CD4-positive, alpha-beta memory T cell (primary cell): ENCODE data around the gene CBFB. TPM values are rescaled to one million over a fixed set of nuclear protein-coding genes. Genes with fewer than 3 reads are reported as not detected.

ENCODE experiments used
- CTCF ChIA-PET: fragments of 350-600 bp; sonication (Branson Sonifier 250); formaldehyde crosslinking; loops from one replicate; lab custom pipeline; 2021; ENCODE audit warnings: inconsistent platforms; ENCODE audit not compliant: partially characterized antibody; lab: Charles Lee
- POLR2A ChIA-PET: fragments of 350-600 bp; sonication (Branson Sonifier 250); formaldehyde crosslinking; loops from one replicate; lab custom pipeline; 2021; ENCODE audit not compliant: partially characterized antibody; lab: Charles Lee
- DNase-seq, 5 donors: peaks; one replicate each; pipeline versions ENCODE4 v3.0.0 to v3.0.0-alpha.2; 2020 to 2022; ENCODE audit warnings: mixed read lengths in 1 of 5
- H3K27ac ChIP-seq: one replicate; pipeline ENCODE4 v1.7.0; 2013; ENCODE audit warnings: low read depth, low read length
- H3K27me3 ChIP-seq: 2 replicates; pipeline ENCODE4 v1.7.0; 2013; ENCODE audit warnings: mild to moderate bottlenecking, low read length, moderate library complexity; ENCODE audit not compliant: insufficient read depth
- H3K36me3 ChIP-seq: 2 replicates; pipeline ENCODE4 v1.7.0; 2013; ENCODE audit warnings: mild to moderate bottlenecking, low read length, moderate library complexity; ENCODE audit not compliant: insufficient read depth
- H3K4me1 ChIP-seq: 2 replicates; pipeline ENCODE4 v1.7.0; 2013; ENCODE audit warnings: mild to moderate bottlenecking, low read length, moderate library complexity; ENCODE audit not compliant: insufficient read depth
- H3K4me3 ChIP-seq, 2 donors: one replicate each; pipeline ENCODE4 v1.7.0; 2013; ENCODE audit warnings: low read length in 2 of 2, mild to moderate bottlenecking in 1 of 2
- H3K9me3 ChIP-seq, 2 donors: one replicate each; pipeline ENCODE4 v1.7.0; 2013; ENCODE audit warnings: low read length in 2 of 2, control low read depth in 1 of 2; ENCODE audit not compliant: control insufficient read depth in 1 of 2
- H3K27ac Mint-ChIP-seq, 7 donors: one replicate each; pipeline ENCODE4 v1.8.0; 2020 to 2021; ENCODE audit warnings: mixed read lengths in 7 of 7, mild to moderate bottlenecking in 6 of 7, inconsistent platforms in 3 of 7, moderate library complexity in 3 of 7
- H3K27me3 Mint-ChIP-seq, 2 donors: one replicate each; pipeline ENCODE4 v1.8.0; 2020 to 2021; ENCODE audit warnings: mixed read lengths in 2 of 2
- H3K36me3 Mint-ChIP-seq, 2 donors: one replicate each; pipeline ENCODE4 v1.8.0; 2020 to 2021; ENCODE audit warnings: mixed read lengths in 2 of 2, inconsistent platforms in 1 of 2, mild to moderate bottlenecking in 1 of 2
- H3K4me1 Mint-ChIP-seq, 4 donors: one replicate each; pipeline ENCODE4 v1.8.0; 2020 to 2021; ENCODE audit warnings: mixed read lengths in 4 of 4, mild to moderate bottlenecking in 1 of 4
- H3K4me3 Mint-ChIP-seq, 8 donors: one replicate each; pipeline ENCODE4 v1.8.0; 2020 to 2021; ENCODE audit warnings: mixed read lengths in 8 of 8, mild to moderate bottlenecking in 7 of 8, moderate library complexity in 6 of 8, inconsistent platforms in 3 of 8
- H3K9me3 Mint-ChIP-seq, 8 donors: one replicate each; pipeline ENCODE4 v1.8.0; 2020 to 2021; ENCODE audit warnings: mixed read lengths in 8 of 8, mild to moderate bottlenecking in 5 of 8, inconsistent platforms in 3 of 8, moderate library complexity in 1 of 8
- intact Hi-C: fragments of 100-400 bp; cut with micrococcal nuclease; formaldehyde crosslinking; loops from one replicate; pipeline ENCODE4 v1.15.1; 2023
- polyA plus RNA-seq, 2 donors: library from polyadenylated mRNA; unstranded; fragments of 300-500 nt; fragmentation: Illumina TruSeq; gene quantifications; one replicate each; pipeline ENCODE4 v1.2.3, GENCODE V29; 2021
- total RNA-seq, 2 experiments: library from RNA; stranded (reverse); gene quantifications; one replicate each; pipeline ENCODE4 v1.2.3, GENCODE V29; 2021

Gene CBFB
- total and polyA plus RNA-seq, 4 experiments from 2014 or later = 102 to 112 (median 110) TPM

DNA sequence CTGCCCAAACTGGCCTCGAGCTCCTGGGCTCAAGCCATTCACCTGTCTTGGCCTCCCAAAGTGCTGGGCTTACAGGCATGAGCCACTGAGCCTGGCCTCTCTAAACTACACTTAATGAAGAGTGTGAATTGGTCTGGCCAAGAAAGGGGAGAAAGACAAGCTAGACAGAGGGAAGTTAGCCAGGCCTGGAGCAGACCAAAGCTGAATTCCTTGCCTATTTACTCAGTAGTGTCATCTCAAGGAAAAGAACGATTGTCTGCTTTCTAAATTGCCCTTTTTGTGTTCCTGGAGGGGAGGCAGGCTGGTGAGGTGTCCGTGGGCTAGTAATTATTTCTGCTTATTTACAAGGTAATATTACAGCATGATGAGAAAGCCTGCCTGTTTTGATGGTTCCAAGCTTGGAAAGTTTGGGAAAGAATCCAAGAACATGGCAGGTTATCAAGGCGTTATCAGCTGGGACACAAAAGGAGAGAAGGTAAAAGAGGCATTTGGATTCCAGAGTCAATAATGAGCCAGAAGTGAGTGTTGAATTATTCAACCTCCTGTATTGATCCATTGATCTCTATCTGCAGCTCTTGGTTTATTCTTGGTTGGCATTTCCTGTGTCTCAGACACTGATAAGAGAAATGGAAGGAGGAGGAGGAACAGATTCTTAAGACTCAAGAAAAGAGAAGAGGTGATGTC is 6.3 kb upstream of the CBFB start:
- Mint-ChIP-seq H3K27me3 (no peaks in the 10 kb centered on the region), H3K4me3 (no peak overlapping the region), H3K9me3 (no peaks in the 10 kb centered on the region), H3K4me1 (peaks cover 4 to 11% (median 4%) of the 10 kb centered on the region in 4 donors), H3K36me3 (no peaks in the 10 kb centered on the region), H3K27ac (no peak overlapping the region)
- Histone ChIP-seq H3K27ac (no peak overlapping the region), H3K9me3 (no peaks in the 10 kb centered on the region), H3K4me1 (no peaks in the 10 kb centered on the region), H3K36me3 (no peaks in the 10 kb centered on the region), H3K4me3 (no peak overlapping the region), H3K27me3 (no peaks in the 10 kb centered on the region)
- ChIA-PET POLR2A (interaction anchor here (1.3 kb wide), 1 partner anchor 9 kb away, joined by 8 read pairs; no protein-coding TSS in a partner anchor), CTCF (interaction anchor here (1.1 to 1.7 kb wide), 3 partner anchors 11 to 133 kb away, joined by 3 to 4 read pairs (median 4); no protein-coding TSS in a partner anchor)
- DNase-seq = no peak
- intact Hi-C loops = no loop called here

- no peak for DNase-seq
- POLR2A ChIA-PET = interaction anchor here (1.7 kb wide), 1 partner anchor 10 kb away, joined by 5 read pairs; no protein-coding TSS in a partner anchor
- intact Hi-C loops = no loop called here
- H3K4me3 ChIP-seq = no peak overlapping the region
- H3K36me3 ChIP-seq = no peaks in the 10 kb centered on the region
- Mint-ChIP-seq H3K4me1 (peaks cover 4 to 15% (median 6%) of the 10 kb centered on the region in 4 donors), H3K4me3 (no peak overlapping the region), H3K27ac (no peak overlapping the region), H3K36me3 (peaks cover 0 to 4% of the 10 kb centered on the region in 2 donors), H3K9me3 (no peaks in the 10 kb centered on the region), H3K27me3 (no peaks in the 10 kb centered on the region)
- CTCF ChIA-PET = no interaction called here
- no peaks in the 10 kb centered on the region for H3K27me3 ChIP-seq
- H3K27ac ChIP-seq = no peak overlapping the region
- peaks cover 7% of the 10 kb centered on the region for H3K4me1 ChIP-seq
- no peaks in the 10 kb centered on the region for H3K9me3 ChIP-seq
Observed at GRCh38 chr16:67023689-67024088, 5.3 kb upstream of the CBFB start.

- intact Hi-C loops = no loop called here
- POLR2A ChIA-PET = interaction anchor here (1.7 kb wide), 1 partner anchor 11 kb away, joined by 5 read pairs; no protein-coding TSS in a partner anchor
- peaks cover 0 to 4% of the 10 kb centered on the region in 2 donors for H3K36me3 Mint-ChIP-seq
- H3K9me3 ChIP-seq = no peaks in the 10 kb centered on the region
- peaks cover 7% of the 10 kb centered on the region for H3K4me1 ChIP-seq
- CTCF ChIA-PET = no interaction called here
- H3K4me3 ChIP-seq = no peak overlapping the region
- H3K27ac ChIP-seq = no peak overlapping the region
- H3K9me3 Mint-ChIP-seq = no peaks in the 10 kb centered on the region
- peak overlapping the region in 2 of 7 donors; percentile 6 to 16 for H3K27ac Mint-ChIP-seq
- H3K27me3 ChIP-seq = no peaks in the 10 kb centered on the region
- peaks cover 4 to 15% (median 6%) of the 10 kb centered on the region in 4 donors for H3K4me1 Mint-ChIP-seq
- no peaks in the 10 kb centered on the region for H3K27me3 Mint-ChIP-seq
- H3K4me3 Mint-ChIP-seq = no peak overlapping the region
- no peaks in the 10 kb centered on the region for H3K36me3 ChIP-seq
- no peak for DNase-seq
Observed at GRCh38 chr16:67024384-67025209, 4.4 kb upstream of the CBFB start.

GRCh38 chr16:67025210-67025550 is 3.8 kb upstream of the CBFB start:
- Mint-ChIP-seq H3K27ac (peak overlapping the region in 2 of 7 donors; percentile 6 to 16), H3K4me1 (peaks cover 5 to 20% (median 10%) of the 10 kb centered on the region in 4 donors), H3K4me3 (peak overlapping the region in 1 of 8 donors; percentile 12), H3K27me3 (no peaks in the 10 kb centered on the region), H3K36me3 (peaks cover 0 to 8% of the 10 kb centered on the region in 2 donors), H3K9me3 (no peaks in the 10 kb centered on the region)
- Histone ChIP-seq H3K4me1 (peaks cover 10% of the 10 kb centered on the region), H3K27ac (no peak overlapping the region), H3K9me3 (no peaks in the 10 kb centered on the region), H3K4me3 (no peak overlapping the region), H3K36me3 (no peaks in the 10 kb centered on the region), H3K27me3 (no peaks in the 10 kb centered on the region)
- DNase-seq = no peak
- ChIA-PET CTCF (no interaction called here), POLR2A (interaction anchor here (1.7 kb wide), 1 partner anchor 11 kb away, joined by 5 read pairs; no protein-coding TSS in a partner anchor)
- intact Hi-C loops = no loop called here

- H3K27ac ChIP-seq = no peak overlapping the region
- CTCF ChIA-PET = interaction anchor here (1.6 kb wide), 1 partner anchor 9 kb away, joined by 7 read pairs; no protein-coding TSS in a partner anchor
- no peaks in the 10 kb centered on the region for H3K9me3 ChIP-seq
- Mint-ChIP-seq H3K9me3 (no peaks in the 10 kb centered on the region), H3K27ac (peak overlapping the region in 1 of 7 donors; percentile 16), H3K4me1 (peaks cover 11 to 34% (median 21%) of the 10 kb centered on the region in 4 donors), H3K27me3 (no peaks in the 10 kb centered on the region), H3K36me3 (peaks cover 0 to 10% of the 10 kb centered on the region in 2 donors), H3K4me3 (no peak overlapping the region)
- DNase-seq = no peak
- no peaks in the 10 kb centered on the region for H3K36me3 ChIP-seq
- POLR2A ChIA-PET = interaction anchor here (1.1 to 6.3 kb wide), 4 partner anchors 126 to 200 kb away, joined by 3 to 60 read pairs (median 30); partner anchors contain the start of genes B3GNT9, FBXL8, TMEM208 and TRADD
- intact Hi-C loops = no loop called here
- no peak overlapping the region for H3K4me3 ChIP-seq
- no peaks in the 10 kb centered on the region for H3K27me3 ChIP-seq
- H3K4me1 ChIP-seq = peaks cover 24% of the 10 kb centered on the region
Observed at GRCh38 chr16:67026570-67026969, 2.4 kb upstream of the CBFB start.

GRCh38 chr16:67027046-67027445 is 1.9 kb upstream of the CBFB start:
- peaks cover 29% of the 10 kb centered on the region for H3K4me1 ChIP-seq
- H3K9me3 Mint-ChIP-seq = no peaks in the 10 kb centered on the region
- intact Hi-C loops = no loop called here
- no peaks in the 10 kb centered on the region for H3K27me3 Mint-ChIP-seq
- no peaks in the 10 kb centered on the region for H3K27me3 ChIP-seq
- CTCF ChIA-PET = interaction anchor here (1.4 to 1.6 kb wide), 2 partner anchors 9 to 75 kb away, joined by 4 to 7 read pairs; no protein-coding TSS in a partner anchor
- POLR2A ChIA-PET = interaction anchor here (1.1 to 6.3 kb wide), 5 partner anchors 13 to 200 kb away, joined by 3 to 60 read pairs (median 41); partner anchors contain the start of genes B3GNT9, FBXL8, TMEM208 and TRADD
- H3K4me1 Mint-ChIP-seq = peaks cover 13 to 39% (median 26%) of the 10 kb centered on the region in 4 donors
- no peak for DNase-seq
- no peak overlapping the region for H3K4me3 ChIP-seq
- H3K4me3 Mint-ChIP-seq = peak overlapping the region in 6 of 8 donors; percentile 10 to 43 (median 32)
- peak overlapping the region in 6 of 7 donors; percentile 42 to 89 (median 65) for H3K27ac Mint-ChIP-seq
- peaks cover 0 to 14% of the 10 kb centered on the region in 2 donors for H3K36me3 Mint-ChIP-seq
- no peaks in the 10 kb centered on the region for H3K9me3 ChIP-seq
- H3K27ac ChIP-seq = no peak overlapping the region
- no peaks in the 10 kb centered on the region for H3K36me3 ChIP-seq
